HG02840 (cell line): ENCODE results near the gene RNF141.

ENCODE experiments used
- ATAC-seq: cut with Tn5 transposase; IDR thresholded peaks from one replicate; pipeline ENCODE4 v1.9.1; 2021; ENCODE audit warnings: mild to moderate bottlenecking, moderate library complexity, moderate number of reproducible peaks; ENCODE audit not compliant: unreplicated experiment, low FRiP score

RNF141 gene

GRCh38 chr11:10561947-10562346, 21.0 kb upstream of the RNF141 start:
- ATAC-seq, result no peak

- no peak for ATAC-seq
Measured at GRCh38 chr11:10561043-10561818, 20.2 kb upstream of the RNF141 start.

DNA sequence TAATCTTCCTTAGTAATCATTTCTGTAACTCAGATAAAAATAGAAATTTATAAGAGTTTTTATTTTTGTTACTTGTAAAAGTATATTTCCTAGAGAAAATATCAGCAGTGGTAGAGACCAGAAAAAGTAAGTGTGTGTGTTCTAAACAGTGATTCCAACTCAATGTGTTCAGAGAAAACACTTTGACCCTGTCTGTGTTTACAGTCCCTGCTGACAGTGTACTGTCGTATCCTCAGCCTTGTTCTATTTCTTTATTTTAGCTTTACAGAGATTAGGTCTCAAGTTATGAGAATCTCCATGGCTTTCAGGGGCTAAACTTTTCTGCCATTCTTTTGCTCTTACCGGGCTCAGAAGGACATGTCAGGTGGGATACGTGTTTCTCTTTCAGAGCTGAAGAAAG, 17.3 kb upstream of the RNF141 start:
- no peak for ATAC-seq

DNA sequence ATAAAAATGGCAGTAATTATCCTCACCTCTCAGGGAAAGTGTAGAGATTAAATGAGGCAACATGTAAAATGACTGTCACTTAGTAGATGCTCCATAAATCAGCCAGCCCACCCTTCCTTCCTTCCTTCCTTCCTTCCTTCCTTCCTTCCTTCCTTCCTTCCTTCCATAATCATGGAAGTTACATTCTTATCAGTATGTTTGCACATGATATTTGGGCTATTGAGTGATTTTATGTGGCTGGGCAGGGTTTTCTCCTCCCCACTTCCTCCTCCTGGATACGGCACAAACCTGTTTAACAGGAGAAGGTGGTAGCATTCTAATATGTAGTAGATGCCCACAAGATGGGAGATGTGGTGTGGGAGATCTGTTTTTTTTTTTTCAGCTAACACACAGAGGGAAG, 15.6 kb upstream of the RNF141 start:
- ATAC-seq, result no peak

DNA sequence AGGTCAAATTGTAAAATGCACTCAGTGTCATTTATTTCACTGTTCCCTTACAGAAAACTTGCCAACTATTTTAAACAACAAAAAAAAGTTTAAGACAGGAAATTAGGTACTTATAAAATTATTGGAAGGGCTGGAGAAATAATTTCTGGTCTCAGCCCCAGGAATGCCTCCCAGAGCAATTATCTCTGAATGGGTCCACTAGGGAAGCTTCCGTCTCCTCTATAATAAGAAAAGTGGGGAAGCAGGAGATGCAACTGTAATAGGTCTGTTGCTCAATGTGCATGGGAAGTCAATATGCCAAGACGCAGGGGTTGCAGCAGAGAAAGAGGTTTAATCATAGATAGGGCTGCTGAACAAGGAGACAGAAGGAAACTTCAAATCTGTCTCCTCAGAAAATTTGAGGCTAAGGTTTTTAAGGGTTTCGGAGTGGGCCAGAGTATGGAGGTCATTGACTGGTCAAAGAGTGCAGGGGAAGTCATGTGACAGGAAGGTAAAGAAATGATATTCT, 10.9 kb upstream of the RNF141 start:
- no peak for ATAC-seq

DNA sequence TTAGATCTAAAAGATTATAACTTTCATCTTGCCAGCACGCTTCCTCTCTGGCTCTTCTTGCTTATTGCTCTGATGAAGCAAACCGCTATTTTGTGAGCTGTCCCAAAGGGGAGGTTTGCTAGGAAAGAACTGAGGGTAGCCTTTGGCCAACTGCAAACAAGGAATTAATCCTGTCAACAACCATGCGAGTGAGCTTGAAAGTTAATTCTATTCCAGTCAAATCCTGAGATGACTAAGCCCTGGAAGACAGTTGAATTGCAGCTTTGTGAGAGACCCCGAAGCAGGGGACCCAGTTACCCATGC, 10.3 kb upstream of the RNF141 start:
- ATAC-seq, result no peak

DNA sequence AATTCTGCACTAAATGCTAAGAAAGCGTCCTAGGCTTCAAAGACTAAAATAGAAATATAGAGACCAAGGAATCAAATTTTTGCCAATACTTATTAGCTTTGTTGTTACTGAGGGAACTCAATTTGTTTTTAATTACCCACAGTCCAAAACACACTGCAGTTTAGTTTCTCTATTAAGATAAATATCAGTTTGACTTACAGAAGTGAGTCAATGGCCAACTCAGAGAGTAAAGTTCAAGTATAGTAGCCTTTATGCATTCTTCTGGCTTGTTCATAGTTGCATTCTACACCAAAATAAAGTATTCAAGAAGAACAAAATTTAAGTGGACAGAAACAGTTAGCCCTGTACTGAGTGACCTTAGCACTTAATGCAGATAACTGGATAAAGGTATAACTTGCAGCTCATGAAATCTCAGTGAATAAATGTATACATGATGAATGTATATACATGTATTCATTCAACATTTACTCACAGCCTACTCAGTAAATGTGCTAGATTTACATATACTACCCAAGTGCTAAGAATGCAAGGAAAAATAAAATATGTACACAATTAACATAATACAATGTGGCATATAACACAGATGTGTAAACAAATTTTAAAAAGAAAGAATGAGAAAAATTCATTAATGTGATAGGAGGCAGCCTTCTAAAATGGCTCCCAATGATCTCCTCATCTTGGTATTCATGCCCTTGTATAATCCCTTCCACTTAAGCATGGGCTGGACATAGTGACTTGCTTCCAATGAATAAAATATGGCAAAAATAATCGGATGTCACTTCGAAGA, 9.7 kb upstream of the RNF141 start:
- ATAC-seq, result no peak

GRCh38 chr11:10544491-10545465, 3.8 kb upstream of the RNF141 start:
- no peak for ATAC-seq

DNA sequence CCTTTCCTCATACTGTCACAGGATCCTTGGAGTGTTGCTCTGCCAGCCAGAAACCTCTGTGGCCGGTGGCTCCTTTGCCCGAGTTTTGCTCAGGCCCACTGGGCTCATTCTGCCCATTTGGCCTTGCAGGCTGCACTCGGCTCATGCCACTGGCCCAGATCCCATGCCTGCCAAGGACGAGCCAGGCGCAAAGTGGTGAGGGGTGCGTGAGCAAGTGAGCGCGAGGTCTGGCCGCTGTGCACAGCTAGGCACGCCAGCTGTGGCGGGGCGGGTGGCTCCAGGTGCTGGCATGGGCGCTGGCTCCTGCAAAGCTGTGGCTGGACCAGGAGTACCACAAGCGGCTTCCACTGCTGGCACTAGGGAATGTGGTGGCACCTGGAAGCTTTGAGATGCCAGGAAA, 2.8 kb upstream of the RNF141 start:
- no peak for ATAC-seq

DNA sequence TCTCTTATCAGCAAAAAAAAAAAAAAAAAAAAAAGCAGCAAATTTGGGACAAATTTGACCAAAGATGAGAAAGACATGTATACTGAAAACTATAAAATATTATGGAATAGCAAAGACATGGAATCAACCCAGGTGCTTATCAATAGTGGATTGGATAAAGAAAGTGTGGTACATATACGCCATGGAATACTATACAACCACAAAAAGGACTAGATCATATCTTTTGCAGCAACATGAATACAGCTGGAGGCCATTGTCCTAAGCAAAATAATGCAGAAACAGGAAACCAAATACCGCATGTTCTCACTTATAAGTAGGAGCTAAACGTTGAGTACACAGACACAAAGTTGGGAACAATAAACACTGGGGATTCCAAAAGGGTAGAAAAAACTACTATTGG, 1.8 kb upstream of the RNF141 start:
- no peak for ATAC-seq

- no peak for ATAC-seq
Measured at GRCh38 chr11:10541561-10541930, 559 bp upstream of the RNF141 start.

- peak; percentile 28 for ATAC-seq
Measured at GRCh38 chr11:10540546-10540914, 457 bp downstream of the RNF141 start.

DNA sequence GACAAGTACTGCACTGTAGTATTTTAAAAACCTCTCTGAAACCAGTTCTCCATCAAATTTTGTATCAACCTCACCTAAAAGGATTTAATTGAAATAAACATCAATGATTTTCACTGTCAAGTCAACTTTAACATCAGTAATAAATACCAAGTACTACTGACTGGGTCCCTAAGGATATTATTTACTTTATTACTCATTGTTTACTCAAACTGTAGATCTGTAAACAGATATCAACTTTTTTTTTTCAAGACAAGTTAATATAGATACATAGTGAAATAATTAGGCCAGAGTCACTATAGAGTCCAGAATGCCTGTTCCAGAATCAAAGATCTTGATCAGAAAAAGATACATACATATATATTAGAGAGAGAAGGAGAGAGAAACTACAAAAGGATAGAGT, 1.6 kb downstream of the RNF141 start:
- ATAC-seq, result no peak

DNA sequence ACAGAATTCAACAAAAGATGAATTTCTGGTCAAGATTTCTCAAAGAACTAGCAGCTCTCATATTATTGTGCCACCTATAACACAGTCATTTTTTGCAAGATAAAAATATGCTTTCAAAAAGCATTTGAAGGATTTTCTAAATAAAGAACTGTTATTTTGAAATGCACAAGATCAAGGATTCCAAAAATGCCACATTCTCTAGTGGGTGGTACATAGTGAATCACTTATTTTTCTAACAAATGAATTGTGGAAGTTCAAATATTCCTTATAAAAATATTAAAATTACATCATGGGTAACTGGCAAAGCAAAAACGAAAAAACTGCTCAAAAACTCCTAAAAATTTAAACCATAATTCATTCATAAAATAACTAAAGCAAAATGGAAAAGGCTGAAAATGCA, 2.1 kb downstream of the RNF141 start:
- ATAC-seq, result no peak

- no peak for ATAC-seq
Measured at GRCh38 chr11:10537600-10537999, 3.4 kb downstream of the RNF141 start.

GRCh38 chr11:10534316-10534715, 6.7 kb downstream of the RNF141 start:
- no peak for ATAC-seq

DNA sequence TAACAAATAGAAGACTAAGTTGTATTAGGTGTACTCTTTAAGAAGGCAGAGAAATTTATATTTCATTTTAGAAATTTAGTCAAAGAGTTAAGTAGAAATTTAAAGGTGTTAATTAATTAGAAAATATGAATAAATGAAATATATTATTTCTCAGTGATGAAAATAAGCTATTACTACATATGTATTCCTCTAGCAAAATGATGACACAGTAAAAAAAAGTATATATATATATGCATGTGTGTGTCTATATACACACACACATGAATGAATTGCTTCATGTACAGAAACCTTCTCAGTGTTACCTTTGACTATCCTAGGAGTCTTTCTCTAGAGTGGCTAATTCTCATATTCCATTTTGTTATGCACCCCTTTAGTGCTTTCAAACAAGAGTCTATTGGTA, 7.7 kb downstream of the RNF141 start:
- ATAC-seq, result no peak

DNA sequence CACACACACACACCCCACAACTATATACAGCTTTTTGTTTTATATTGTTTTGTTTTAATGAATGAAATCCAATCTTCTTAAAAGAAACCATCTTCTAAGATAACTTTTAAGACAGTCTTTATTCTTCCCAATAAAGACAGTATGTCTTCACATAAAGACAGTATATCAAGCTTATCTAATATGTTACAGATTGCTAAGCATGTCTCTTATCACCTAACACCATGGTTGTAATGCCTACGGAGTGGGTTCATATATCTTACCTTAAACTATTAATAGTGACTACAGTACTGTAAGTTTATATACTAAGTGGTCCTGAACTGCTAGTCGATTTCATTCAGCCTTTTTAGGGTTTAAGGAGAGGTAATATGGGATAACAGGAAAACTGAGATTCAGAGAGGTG, 8.5 kb downstream of the RNF141 start:
- no peak for ATAC-seq

DNA sequence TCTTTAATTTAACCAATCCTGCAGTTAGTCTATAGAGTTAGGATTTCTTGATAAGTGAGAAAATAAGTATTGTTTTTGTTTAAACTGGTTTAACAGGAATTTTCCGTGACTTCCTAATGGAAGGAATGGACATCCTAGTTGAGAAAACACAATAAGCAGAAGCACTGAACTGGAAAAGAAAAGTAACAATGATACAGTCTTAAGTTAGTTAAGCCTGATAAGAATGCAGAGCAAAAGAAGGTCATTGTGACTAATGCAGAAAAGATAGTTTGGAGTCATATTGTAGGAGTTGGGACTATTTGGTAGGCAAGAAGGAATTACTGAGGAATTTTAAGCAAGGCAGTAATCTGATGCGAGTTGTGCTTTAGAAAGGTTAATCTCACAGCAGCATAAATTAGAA, 11.7 kb downstream of the RNF141 start:
- ATAC-seq, result no peak

DNA sequence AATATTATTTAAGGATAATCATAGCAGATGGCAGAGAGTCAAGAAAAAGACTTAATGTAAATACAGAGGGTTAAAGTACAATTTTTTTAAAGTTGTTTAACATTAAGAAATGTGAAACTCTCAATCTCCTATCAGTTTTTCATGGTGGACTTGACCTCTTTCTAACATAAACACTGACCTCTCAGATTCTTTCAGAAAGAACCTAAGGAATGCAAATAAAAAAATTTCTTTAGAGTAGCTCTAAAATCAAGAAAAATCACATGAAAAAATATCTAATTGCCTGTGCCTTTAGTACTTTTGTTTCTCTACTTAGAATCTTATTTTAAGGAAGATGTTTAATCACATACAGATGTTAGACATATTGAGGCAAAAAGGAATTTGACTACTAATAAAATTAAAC, 12.9 kb downstream of the RNF141 start:
- no peak for ATAC-seq
